Measurements from ENCODE around the gene CDC27. TPM values are rescaled to one million over a fixed set of nuclear protein-coding genes. Genes with fewer than 3 reads are reported as not detected.
A peak's percentile ranks its signal among the peaks of the same experiment; 100 is the strongest.

Gene CDC27
- total and polyA plus RNA-seq, 2 donors (not counting 1 experiment from before 2014, with no cell fraction given): 20.5 to 90.7 TPM

DNA sequence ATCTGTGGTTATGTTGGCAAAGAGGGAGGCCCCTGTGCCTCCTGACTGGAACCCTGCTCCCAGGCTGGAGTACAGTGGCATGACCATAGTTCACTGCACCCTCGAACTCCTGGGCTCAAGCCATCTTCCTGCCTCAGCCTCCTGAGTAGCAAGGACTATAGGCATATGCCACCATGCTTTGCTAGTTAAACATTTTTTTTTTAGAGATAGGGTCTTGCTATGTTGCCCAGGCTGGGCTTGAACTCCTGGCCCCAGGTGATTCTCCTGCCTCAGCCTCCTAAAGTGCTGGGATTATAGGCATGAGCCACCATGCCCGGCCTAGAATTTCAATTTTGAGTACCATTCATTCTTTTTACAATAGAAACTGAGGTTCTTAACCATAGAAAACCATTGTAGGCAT, 43.4 kb upstream of the CDC27 start:
- H3K27ac Mint-ChIP-seq: peak overlapping the region; percentile 10
- peaks cover 28% of the 10 kb centered on the region for H3K4me1 Mint-ChIP-seq
- POLR2A ChIA-PET: no interaction called here
- 100% methylated on average over 1 of the region's 2 CpGs for WGBS (ENCODE audit: insufficient coverage)
- Histone ChIP-seq H3K36me3 (replicated peaks in 1 of 2; ENCODE audit: control extremely low read depth in 1 of 2, control insufficient read depth in 1 of 2, extremely low read depth in 1 of 2, insufficient read depth in 2 of 2, low read length in 1 of 2) (no peaks in the 10 kb centered on the region), H3K9me3 (ENCODE audit: control extremely low read depth in 1 of 3, control insufficient read depth in 2 of 3, insufficient read depth in 1 of 3, low read length in 2 of 3) (peaks cover 0 to 13% (median 8%) of the 10 kb centered on the region in 3 donors), H4K20me1 (ENCODE audit: control insufficient read depth, insufficient read depth, low read length, poor library complexity, severe bottlenecking) (no peaks in the 10 kb centered on the region), H2AFZ (ENCODE audit: insufficient read depth, low read depth, low read length, poor library complexity, severe bottlenecking) (no peak overlapping the region), H3K4me3 (ENCODE audit: control extremely low read depth in 1 of 5, extremely low read depth in 1 of 5, insufficient read depth in 1 of 5, low read depth in 2 of 5, low read length in 4 of 5) (no peak overlapping the region), H3K27ac (ENCODE audit: low read length in 2 of 2) (no peak overlapping the region), H3K9ac (ENCODE audit: low read length) (no peak overlapping the region), H3K79me2 (ENCODE audit: control insufficient read depth, insufficient read depth, low read length) (no peaks in the 10 kb centered on the region), H3K4me1 (ENCODE audit: control insufficient read depth in 2 of 2, insufficient read depth in 2 of 2, low read length in 2 of 2) (peaks cover 22 to 23% of the 10 kb centered on the region in 2 donors), H3K4me2 (replicated peaks; ENCODE audit: low read depth, low read length, poor library complexity, severe bottlenecking) (no peak overlapping the region), H3K27me3 (replicated peaks in 1 of 4; ENCODE audit: control extremely low read depth in 1 of 4, control insufficient read depth in 3 of 4, insufficient read depth in 4 of 4, low read length in 3 of 4) (no peaks in the 10 kb centered on the region)
- H3K4me3 Mint-ChIP-seq: no peak overlapping the region
- no peak for DNase-seq
- TF ChIP-seq EZH2 (IDR thresholded peaks at IDR 0.05; ENCODE audit: borderline replicate concordance, insufficient read depth, low read depth, low read length, poor library complexity, severe bottlenecking): no peak
- TF ChIP-seq, protein P1, sequence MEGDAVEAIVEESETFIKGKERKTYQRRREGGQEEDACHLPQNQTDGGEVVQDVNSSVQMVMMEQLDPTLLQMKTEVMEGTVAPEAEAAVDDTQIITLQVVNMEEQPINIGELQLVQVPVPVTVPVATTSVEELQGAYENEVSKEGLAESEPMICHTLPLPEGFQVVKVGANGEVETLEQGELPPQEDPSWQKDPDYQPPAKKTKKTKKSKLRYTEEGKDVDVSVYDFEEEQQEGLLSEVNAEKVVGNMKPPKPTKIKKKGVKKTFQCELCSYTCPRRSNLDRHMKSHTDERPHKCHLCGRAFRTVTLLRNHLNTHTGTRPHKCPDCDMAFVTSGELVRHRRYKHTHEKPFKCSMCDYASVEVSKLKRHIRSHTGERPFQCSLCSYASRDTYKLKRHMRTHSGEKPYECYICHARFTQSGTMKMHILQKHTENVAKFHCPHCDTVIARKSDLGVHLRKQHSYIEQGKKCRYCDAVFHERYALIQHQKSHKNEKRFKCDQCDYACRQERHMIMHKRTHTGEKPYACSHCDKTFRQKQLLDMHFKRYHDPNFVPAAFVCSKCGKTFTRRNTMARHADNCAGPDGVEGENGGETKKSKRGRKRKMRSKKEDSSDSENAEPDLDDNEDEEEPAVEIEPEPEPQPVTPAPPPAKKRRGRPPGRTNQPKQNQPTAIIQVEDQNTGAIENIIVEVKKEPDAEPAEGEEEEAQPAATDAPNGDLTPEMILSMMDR (IDR thresholded peaks at IDR 0.05): no peak
- intact Hi-C loops (cut with micrococcal nuclease): no loop called here
- ATAC-seq (ENCODE audit: low read depth): no peak
- H3K27me3 Mint-ChIP-seq: no peaks in the 10 kb centered on the region
- CTCF ChIA-PET: interaction anchor here (0.7 to 7.5 kb wide), 2 partner anchors 82 to 111 kb away, joined by 3 to 226 read pairs; no protein-coding TSS in a partner anchor
- H3K9me3 Mint-ChIP-seq (ENCODE audit: insufficient read depth): no peaks in the 10 kb centered on the region

DNA sequence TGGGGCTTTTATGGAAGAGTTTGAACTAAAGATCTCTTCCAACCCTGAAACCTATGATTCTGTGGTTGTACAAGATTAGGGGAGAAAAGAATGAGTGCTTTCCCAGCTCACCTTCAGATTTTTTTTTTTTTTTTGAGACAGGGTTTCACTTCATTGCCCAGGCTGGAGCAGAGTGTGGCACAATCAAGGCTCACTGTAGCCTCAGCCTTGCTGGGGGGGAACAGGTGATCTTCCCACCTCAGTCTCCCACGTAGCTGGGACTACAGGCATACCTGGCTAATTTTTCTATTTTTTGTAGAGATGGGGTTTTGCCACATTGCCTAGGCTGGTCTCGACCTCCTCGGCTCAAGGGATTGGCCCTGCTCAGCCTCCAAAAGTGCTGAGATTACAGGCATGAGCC, 42.8 kb upstream of the CDC27 start:
- 100% methylated on average over 2 of the region's 3 CpGs for WGBS (ENCODE audit: insufficient coverage)
- ChIA-PET POLR2A (interaction anchor here (0.8 kb wide), 2 partner anchors 84 to 92 kb away, joined by 3 to 5 read pairs; partner anchors contain the start of gene EFCAB13), CTCF (interaction anchor here (1.0 to 7.5 kb wide), 6 partner anchors 9 to 383 kb away, joined by 3 to 226 read pairs (median 16); partner anchors contain the start of gene EFCAB13)
- Histone ChIP-seq H3K9me3 (ENCODE audit: control extremely low read depth in 1 of 3, control insufficient read depth in 2 of 3, insufficient read depth in 1 of 3, low read length in 2 of 3) (peaks cover 0 to 7% (median 2%) of the 10 kb centered on the region in 3 donors), H3K4me1 (ENCODE audit: control insufficient read depth in 2 of 2, insufficient read depth in 2 of 2, low read length in 2 of 2) (peaks cover 22 to 23% of the 10 kb centered on the region in 2 donors), H3K36me3 (replicated peaks in 1 of 2; ENCODE audit: control extremely low read depth in 1 of 2, control insufficient read depth in 1 of 2, extremely low read depth in 1 of 2, insufficient read depth in 2 of 2, low read length in 1 of 2) (no peaks in the 10 kb centered on the region), H3K4me3 (ENCODE audit: control extremely low read depth in 1 of 5, extremely low read depth in 1 of 5, insufficient read depth in 1 of 5, low read depth in 2 of 5, low read length in 4 of 5) (no peak overlapping the region), H3K79me2 (ENCODE audit: control insufficient read depth, insufficient read depth, low read length) (no peaks in the 10 kb centered on the region), H4K20me1 (ENCODE audit: control insufficient read depth, insufficient read depth, low read length, poor library complexity, severe bottlenecking) (no peaks in the 10 kb centered on the region), H3K27ac (ENCODE audit: low read length in 2 of 2) (no peak overlapping the region), H3K9ac (ENCODE audit: low read length) (no peak overlapping the region), H3K4me2 (replicated peaks; ENCODE audit: low read depth, low read length, poor library complexity, severe bottlenecking) (no peak overlapping the region), H3K27me3 (replicated peaks in 1 of 4; ENCODE audit: control extremely low read depth in 1 of 4, control insufficient read depth in 3 of 4, insufficient read depth in 4 of 4, low read length in 3 of 4) (no peaks in the 10 kb centered on the region), H2AFZ (ENCODE audit: insufficient read depth, low read depth, low read length, poor library complexity, severe bottlenecking) (no peak overlapping the region)
- Mint-ChIP-seq H3K27ac (no peak overlapping the region), H3K9me3 (ENCODE audit: insufficient read depth) (no peaks in the 10 kb centered on the region), H3K4me3 (no peak overlapping the region), H3K27me3 (no peaks in the 10 kb centered on the region), H3K4me1 (peaks cover 28% of the 10 kb centered on the region)
- ATAC-seq (ENCODE audit: low read depth): no peak
- no peak for DNase-seq
- intact Hi-C loops (cut with micrococcal nuclease): no loop called here
- no peak for TF ChIP-seq EZH2 (IDR thresholded peaks at IDR 0.05; ENCODE audit: borderline replicate concordance, insufficient read depth, low read depth, low read length, poor library complexity, severe bottlenecking)
- TF ChIP-seq, protein P1 (IDR thresholded peaks at IDR 0.05): no peak

Measured in B cell (primary cell).